SU-DHL-6 (cell line): Measurements from ENCODE around the gene C1orf210.

Experiments
- H2AFZ ChIP-seq: fragments of 200-600 bp; sonication (generic); 2 replicates; pipeline ENCODE4 v1.6.1; 2014; ENCODE audit warnings: low read depth, mild to moderate bottlenecking, moderate library complexity, mixed read lengths, antibody characterized with exemption, low read length; ENCODE audit not compliant: severe bottlenecking
- H3F3A ChIP-seq: fragments of 200-600 bp; shearing (Covaris generic); 2 replicates; pipeline ENCODE4 v1.6.0; 2016; ENCODE audit warnings: antibody characterized with exemption, mild to moderate bottlenecking; ENCODE audit not compliant: insufficient read depth
- H3K27ac ChIP-seq: fragments of 200-600 bp; sonication (generic); 2 replicates; pipeline ENCODE4 v1.5.1; 2016; ENCODE audit warnings: low read depth, mild to moderate bottlenecking, low read length, moderate library complexity, mixed read lengths
- H3K27me3 ChIP-seq: fragments of 200-600 bp; sonication (generic), shearing (Covaris generic); 2 replicates; pipeline ENCODE4 v1.6.0; 2014; ENCODE audit warnings: mild to moderate bottlenecking, low read length
- H3K36me3 ChIP-seq: fragments of 200-600 bp; sonication (generic); 2 replicates; pipeline ENCODE4 v1.6.1; 2014; ENCODE audit warnings: mild to moderate bottlenecking, low read length, mixed read lengths
- H3K4me2 ChIP-seq: fragments of 300-600, 200-600 bp; shearing (Covaris generic), sonication (generic); 2 replicates; pipeline ENCODE4 v1.6.0; 2014; ENCODE audit warnings: low read length, low read depth, mild to moderate bottlenecking; ENCODE audit not compliant: poor library complexity, severe bottlenecking
- H3K4me3 ChIP-seq: fragments of 200-600 bp; sonication (generic); 2 replicates; pipeline ENCODE4 v1.5.1; 2014; ENCODE audit warnings: antibody characterized with exemption, low read length, mild to moderate bottlenecking, mixed read lengths; ENCODE audit not compliant: insufficient read depth, poor library complexity, severe bottlenecking
- H3K79me2 ChIP-seq: fragments of 200-600 bp; sonication (generic); 2 replicates; pipeline ENCODE4 v1.6.1; 2014; ENCODE audit warnings: mild to moderate bottlenecking, low read length, moderate library complexity; ENCODE audit not compliant: insufficient read depth
- H3K9ac ChIP-seq: fragments of 200-600 bp; sonication (generic); 2 replicates; pipeline ENCODE4 v1.7.0; 2014; ENCODE audit warnings: mild to moderate bottlenecking, low read length
- H3K9me2 ChIP-seq: fragments of 200-600 bp; sonication (generic); replicated peaks from 2 replicates; pipeline ENCODE4 v1.6.1; 2014; ENCODE audit warnings: low read length; ENCODE audit not compliant: insufficient read depth
- H3K9me3 ChIP-seq: fragments of 200-600 bp; sonication (generic); 2 replicates; pipeline ENCODE4 v1.6.1; 2014; ENCODE audit warnings: low read length, mixed read lengths; ENCODE audit not compliant: insufficient read depth
- H4K20me1 ChIP-seq: fragments of 200-600 bp; sonication (generic); 2 replicates; pipeline ENCODE4 v1.6.1; 2014; ENCODE audit warnings: low read depth, mild to moderate bottlenecking, antibody characterized with exemption, low read length, moderate library complexity, mixed read lengths
- CTCF ChIP-seq: fragments of 200-600 bp; sonication (generic); IDR thresholded peaks from one replicate; pipeline ENCODE4 v1.5.1; 2017; ENCODE audit warnings: antibody characterized with exemption, mild to moderate bottlenecking, low read length, moderate library complexity; ENCODE audit not compliant: insufficient read depth, poor library complexity, severe bottlenecking
- EZH2phosphoT487 ChIP-seq: fragments of 200-600 bp; sonication (generic), shearing (Covaris generic); conservative IDR thresholded peaks from 2 replicates; pipeline ENCODE4 v1.6.1; 2018; ENCODE audit warnings: mild to moderate bottlenecking, antibody characterized with exemption, low read length, moderate library complexity, mixed read lengths

C1orf210 gene

GRCh38 chr1:43273708-43274107 is 11.7 kb downstream of the C1orf210 start:
- Histone ChIP-seq H3K27ac (no peak overlapping the region), H3K4me3 (no peak overlapping the region), H3K4me2 (no peak overlapping the region)

GRCh38 chr1:43272576-43273571 is 12.5 kb downstream of the C1orf210 start:
- TF ChIP-seq EZH2phosphoT487 (no peak), CTCF (no peak)
- H3K9me2 ChIP-seq, result no peaks in the 10 kb centered on the region
- H3K36me3 ChIP-seq, result no peaks in the 10 kb centered on the region
- no peaks in the 10 kb centered on the region for H3F3A ChIP-seq
- no peak overlapping the region for H3K27ac ChIP-seq
- H2AFZ ChIP-seq, result no peak overlapping the region
- no peaks in the 10 kb centered on the region for H4K20me1 ChIP-seq
- H3K4me3 ChIP-seq, result no peak overlapping the region
- H3K9me3 ChIP-seq, result no peaks in the 10 kb centered on the region
- H3K9ac ChIP-seq, result no peak overlapping the region
- H3K27me3 ChIP-seq, result no peaks in the 10 kb centered on the region
- no peaks in the 10 kb centered on the region for H3K79me2 ChIP-seq
- H3K4me2 ChIP-seq, result no peak overlapping the region

More at GRCh38 chr1:43273708-43274107, 11.7 kb downstream of the C1orf210 start:
- Histone ChIP-seq H3K9me3 (no peaks in the 10 kb centered on the region), H3K9ac (no peak overlapping the region), H2AFZ (no peak overlapping the region), H3K79me2 (no peaks in the 10 kb centered on the region), H3K36me3 (no peaks in the 10 kb centered on the region), H3K27me3 (no peaks in the 10 kb centered on the region), H4K20me1 (no peaks in the 10 kb centered on the region), H3K9me2 (no peaks in the 10 kb centered on the region), H3F3A (no peaks in the 10 kb centered on the region)
- TF ChIP-seq EZH2phosphoT487 (no peak), CTCF (no peak)

GRCh38 chr1:43272161-43272560 is 13.2 kb downstream of the C1orf210 start:
- Histone ChIP-seq H3K79me2 (no peaks in the 10 kb centered on the region), H4K20me1 (no peaks in the 10 kb centered on the region), H3K9ac (no peak overlapping the region), H3K27ac (no peak overlapping the region), H3K27me3 (no peaks in the 10 kb centered on the region), H3F3A (no peaks in the 10 kb centered on the region), H3K9me2 (no peaks in the 10 kb centered on the region), H3K36me3 (no peaks in the 10 kb centered on the region), H3K9me3 (no peaks in the 10 kb centered on the region), H2AFZ (no peak overlapping the region), H3K4me3 (no peak overlapping the region), H3K4me2 (no peak overlapping the region)
- TF ChIP-seq CTCF (no peak), EZH2phosphoT487 (no peak)
